ENCODE measurements around the gene SHISA5. TPM values are rescaled to one million over a fixed set of nuclear protein-coding genes. Genes with fewer than 3 reads are reported as not detected.

Gene SHISA5
- total RNA-seq, 4 donors from 2014 or later, result 98.2 to 191 (median 122) TPM

DNA sequence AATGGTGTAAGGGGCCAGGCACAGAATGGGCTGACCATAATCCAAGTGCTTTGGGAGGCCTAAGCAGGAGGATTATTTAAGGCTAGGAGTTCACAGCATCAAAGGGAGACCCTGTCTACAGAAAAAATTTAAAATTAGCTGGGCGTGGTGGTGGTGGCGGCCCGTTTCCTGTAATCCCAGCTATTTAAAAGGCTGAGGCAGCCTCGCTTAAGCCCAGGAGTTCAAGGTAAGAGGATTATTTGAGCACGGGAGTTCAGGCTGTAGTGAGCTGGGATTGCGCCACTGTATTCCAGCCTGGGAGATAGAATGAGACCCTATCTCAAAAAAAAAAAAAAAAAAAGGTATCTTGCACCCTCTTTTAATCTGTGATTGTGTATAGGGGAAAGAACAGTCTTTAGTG, 62.0 kb downstream of the SHISA5 start:
- Histone ChIP-seq H3K4me3 (peak overlapping the region in 1 of 2 donors; percentile 89), H3K27ac (peak overlapping the region in 2 of 4 donors; percentile 89 to 96), H3K4me1 (peaks cover 0 to 49% (median 22%) of the 10 kb centered on the region in 3 donors), H3K9me3 (no peaks in the 10 kb centered on the region), H3K27me3 (no peaks in the 10 kb centered on the region), H3K36me3 (peaks cover 0 to 39% of the 10 kb centered on the region in 2 donors)
- 0 to 61% methylated on average over 1 to 6 of the region's 6 CpGs for WGBS, 2 donors (ENCODE audit: low coverage in 1 of 2)
- TF ChIP-seq POLR2AphosphoS5 (IDR thresholded peaks at IDR 0.05) (no peak), EP300 (IDR thresholded peaks at IDR 0.05) (no peak)
- ATAC-seq, result no peak

DNA sequence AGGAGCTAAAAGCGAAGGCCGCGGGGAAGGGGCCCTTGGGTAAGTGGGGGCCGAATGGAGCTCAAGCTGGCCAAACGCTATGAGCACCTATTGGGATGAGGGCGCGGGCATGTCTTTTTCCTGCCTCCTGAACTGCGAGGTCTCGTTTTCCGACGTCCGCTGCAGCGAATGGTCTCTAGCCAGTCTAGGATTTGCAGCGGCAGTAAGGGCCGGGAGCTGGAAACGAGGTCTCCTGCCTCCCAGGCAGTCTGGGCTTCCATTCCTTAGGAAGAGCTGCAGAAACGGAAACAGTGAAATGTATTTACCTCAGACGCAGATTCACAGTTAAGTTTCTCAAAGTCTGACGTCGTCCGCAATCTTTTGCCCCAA, 63.4 kb downstream of the SHISA5 start:
- WGBS, 2 donors (ENCODE audit: low coverage in 1 of 2), result 0 to 2% methylated on average over 16 to 17 of the region's 21 CpGs

GRCh38 chr3:48439820-48440589, 64.0 kb downstream of the SHISA5 start, which contains the start of the genes CCDC51 and TMA7:
CCDC51 (minus strand) TSS chr3:48440119; CDS start chr3:48435128, 4,991 bp downstream.
TMA7 (plus strand) TSS chr3:48440257; CDS start chr3:48440297, 40 bp downstream.
- H3K9me3 ChIP-seq, result no peaks in the 10 kb centered on the region
- peaks cover 0 to 39% of the 10 kb centered on the region in 2 donors for H3K36me3 ChIP-seq
- peak within 1 kb of the TSS; percentile 83 to 89 for H3K4me3 ChIP-seq
- TF ChIP-seq EP300 (IDR thresholded peaks at IDR 0.05) (no peak), POLR2AphosphoS5 (IDR thresholded peaks at IDR 0.05) (peak; percentile 98), POLR2A (IDR thresholded peaks at IDR 0.05) (peak; percentile 92 to 93)
- TF ChIP-seq, protein P1, sequence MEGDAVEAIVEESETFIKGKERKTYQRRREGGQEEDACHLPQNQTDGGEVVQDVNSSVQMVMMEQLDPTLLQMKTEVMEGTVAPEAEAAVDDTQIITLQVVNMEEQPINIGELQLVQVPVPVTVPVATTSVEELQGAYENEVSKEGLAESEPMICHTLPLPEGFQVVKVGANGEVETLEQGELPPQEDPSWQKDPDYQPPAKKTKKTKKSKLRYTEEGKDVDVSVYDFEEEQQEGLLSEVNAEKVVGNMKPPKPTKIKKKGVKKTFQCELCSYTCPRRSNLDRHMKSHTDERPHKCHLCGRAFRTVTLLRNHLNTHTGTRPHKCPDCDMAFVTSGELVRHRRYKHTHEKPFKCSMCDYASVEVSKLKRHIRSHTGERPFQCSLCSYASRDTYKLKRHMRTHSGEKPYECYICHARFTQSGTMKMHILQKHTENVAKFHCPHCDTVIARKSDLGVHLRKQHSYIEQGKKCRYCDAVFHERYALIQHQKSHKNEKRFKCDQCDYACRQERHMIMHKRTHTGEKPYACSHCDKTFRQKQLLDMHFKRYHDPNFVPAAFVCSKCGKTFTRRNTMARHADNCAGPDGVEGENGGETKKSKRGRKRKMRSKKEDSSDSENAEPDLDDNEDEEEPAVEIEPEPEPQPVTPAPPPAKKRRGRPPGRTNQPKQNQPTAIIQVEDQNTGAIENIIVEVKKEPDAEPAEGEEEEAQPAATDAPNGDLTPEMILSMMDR (IDR thresholded peaks at IDR 0.05), result no peak
- H3K27ac ChIP-seq, result peak within 1 kb of the TSS; percentile 87 to 96 (median 92)
- peaks cover 0 to 51% (median 17%) of the 10 kb centered on the region in 3 donors for H3K4me1 ChIP-seq
- peak; percentile 98 for ATAC-seq
- WGBS, 2 donors (ENCODE audit: low coverage in 1 of 2), result 0 to 10% methylated on average over 2 to 14 of the region's 54 CpGs
- no peaks in the 10 kb centered on the region for H3K27me3 ChIP-seq

More for the DNA sequence above, 63.4 kb downstream of the SHISA5 start:
- peak overlapping the region; percentile 83 to 89 for H3K4me3 ChIP-seq
- peaks cover 0 to 39% of the 10 kb centered on the region in 2 donors for H3K36me3 ChIP-seq
- no peak for TF ChIP-seq POLR2AphosphoS5 (IDR thresholded peaks at IDR 0.05)
- TF ChIP-seq EP300 (IDR thresholded peaks at IDR 0.05), result no peak
- ATAC-seq, result no peak
- H3K27me3 ChIP-seq, result no peaks in the 10 kb centered on the region
- H3K27ac ChIP-seq, result peak overlapping the region; percentile 87 to 96 (median 92)
- no peaks in the 10 kb centered on the region for H3K9me3 ChIP-seq
- H3K4me1 ChIP-seq, result peaks cover 0 to 49% (median 15%) of the 10 kb centered on the region in 3 donors

DNA sequence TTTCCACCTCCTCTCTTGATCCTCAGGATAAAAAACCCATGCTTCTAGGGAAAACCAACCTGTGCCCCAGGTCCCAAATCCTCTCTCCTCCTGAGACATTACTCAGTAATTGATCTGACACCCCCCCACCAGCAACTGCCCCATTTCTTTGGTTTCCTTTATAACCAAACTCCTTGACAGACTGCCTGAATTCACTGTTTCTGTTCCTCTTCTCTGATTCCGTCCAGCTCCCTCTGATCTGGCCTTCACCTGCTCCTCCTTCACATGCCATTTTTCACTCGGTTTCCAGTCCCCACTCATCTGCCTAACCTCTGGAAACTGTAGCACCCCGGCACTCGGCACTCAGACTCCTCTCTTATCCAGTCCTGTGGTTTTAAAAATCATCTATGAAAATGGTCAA, 66.2 kb downstream of the SHISA5 start:
- WGBS, 2 donors (ENCODE audit: low coverage in 1 of 2), result 76 to 86% methylated on average over 4 of the region's 4 CpGs

GRCh38 chr3:48436855-48437254, 67.1 kb downstream of the SHISA5 start:
- H3K27me3 ChIP-seq, result no peaks in the 10 kb centered on the region
- ATAC-seq, result no peak
- H3K4me3 ChIP-seq, result no peak overlapping the region
- 70 to 78% methylated on average over 7 of the region's 7 CpGs for WGBS, 2 donors (ENCODE audit: low coverage in 1 of 2)
- H3K4me1 ChIP-seq, result peaks cover 2 to 68% (median 34%) of the 10 kb centered on the region in 3 donors
- peak overlapping the region in 2 of 4 donors; percentile 98 to 99 for H3K27ac ChIP-seq
- peaks cover 0 to 18% of the 10 kb centered on the region in 2 donors for H3K36me3 ChIP-seq
- no peaks in the 10 kb centered on the region for H3K9me3 ChIP-seq
- TF ChIP-seq POLR2A (IDR thresholded peaks at IDR 0.05) (no peak), EP300 (IDR thresholded peaks at IDR 0.05) (no peak), POLR2AphosphoS5 (IDR thresholded peaks at IDR 0.05) (no peak)
- TF ChIP-seq, protein P1 (IDR thresholded peaks at IDR 0.05), result no peak

More for the DNA sequence above, 66.2 kb downstream of the SHISA5 start:
- Histone ChIP-seq H3K36me3 (peaks cover 0 to 19% of the 10 kb centered on the region in 2 donors), H3K27me3 (no peaks in the 10 kb centered on the region), H3K4me3 (no peak overlapping the region), H3K4me1 (peaks cover 2 to 72% (median 35%) of the 10 kb centered on the region in 3 donors), H3K27ac (no peak overlapping the region), H3K9me3 (no peaks in the 10 kb centered on the region)
- TF ChIP-seq EP300 (IDR thresholded peaks at IDR 0.05) (no peak), POLR2AphosphoS5 (IDR thresholded peaks at IDR 0.05) (no peak), POLR2A (IDR thresholded peaks at IDR 0.05) (no peak)
- TF ChIP-seq, protein P1 (IDR thresholded peaks at IDR 0.05), result no peak
- ATAC-seq, result no peak
